A673 (cell line): ENCODE results near the gene DHX38.

ENCODE experiments used
- EZH2 ChIP-seq: fragments of 200-600 bp; sonication (generic); IDR thresholded peaks from 2 replicates; pipeline ENCODE4 v1.6.1; 2017; ENCODE audit warnings: borderline replicate concordance, low read depth, mild to moderate bottlenecking, mixed read lengths, antibody characterized with exemption, low read length; ENCODE audit not compliant: poor library complexity, severe bottlenecking
- TF ChIP-seq, protein P1 (sequence below): fragments of 300-800, 200-600 bp; sonication (generic); conservative IDR thresholded peaks from 2 replicates; pipeline ENCODE4 v1.5.1; 2017; ENCODE audit warnings: low read depth, mild to moderate bottlenecking, antibody characterized with exemption, low read length, moderate library complexity, mixed read lengths

DNA sequence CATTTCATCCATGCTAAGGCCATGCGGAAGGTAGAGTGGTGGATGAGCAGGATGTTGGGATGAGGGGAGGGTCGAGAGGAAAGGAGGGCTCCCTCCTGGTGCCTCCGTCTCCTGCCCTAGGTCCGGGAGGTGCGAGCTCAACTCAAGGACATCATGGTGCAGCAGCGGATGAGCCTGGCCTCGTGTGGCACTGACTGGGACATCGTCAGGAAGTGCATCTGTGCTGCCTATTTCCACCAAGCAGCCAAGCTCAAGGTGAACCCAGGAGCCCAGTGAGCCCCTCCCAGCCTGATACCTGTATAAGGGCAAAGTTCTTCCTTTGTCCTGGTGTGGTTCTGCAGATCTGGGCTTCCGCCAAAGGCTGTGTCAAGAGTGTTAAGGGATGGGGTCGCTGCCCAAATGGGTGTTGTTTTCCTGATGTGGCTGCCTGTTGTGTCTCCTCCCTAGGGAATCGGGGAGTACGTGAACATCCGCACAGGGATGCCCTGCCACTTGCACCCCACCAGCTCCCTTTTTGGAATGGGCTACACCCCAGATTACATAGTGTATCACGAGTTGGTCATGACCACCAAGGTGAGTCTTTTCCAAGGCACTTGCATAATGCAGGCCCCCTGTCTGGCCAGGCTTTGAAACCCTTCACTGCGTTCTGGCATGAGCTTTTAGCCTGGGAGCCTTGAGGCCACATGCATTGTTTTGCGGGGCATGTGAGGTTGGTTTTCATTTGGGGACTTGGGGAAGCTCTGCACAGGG is 14.9 kb downstream of the DHX38 start:
- TF ChIP-seq, protein P1, sequence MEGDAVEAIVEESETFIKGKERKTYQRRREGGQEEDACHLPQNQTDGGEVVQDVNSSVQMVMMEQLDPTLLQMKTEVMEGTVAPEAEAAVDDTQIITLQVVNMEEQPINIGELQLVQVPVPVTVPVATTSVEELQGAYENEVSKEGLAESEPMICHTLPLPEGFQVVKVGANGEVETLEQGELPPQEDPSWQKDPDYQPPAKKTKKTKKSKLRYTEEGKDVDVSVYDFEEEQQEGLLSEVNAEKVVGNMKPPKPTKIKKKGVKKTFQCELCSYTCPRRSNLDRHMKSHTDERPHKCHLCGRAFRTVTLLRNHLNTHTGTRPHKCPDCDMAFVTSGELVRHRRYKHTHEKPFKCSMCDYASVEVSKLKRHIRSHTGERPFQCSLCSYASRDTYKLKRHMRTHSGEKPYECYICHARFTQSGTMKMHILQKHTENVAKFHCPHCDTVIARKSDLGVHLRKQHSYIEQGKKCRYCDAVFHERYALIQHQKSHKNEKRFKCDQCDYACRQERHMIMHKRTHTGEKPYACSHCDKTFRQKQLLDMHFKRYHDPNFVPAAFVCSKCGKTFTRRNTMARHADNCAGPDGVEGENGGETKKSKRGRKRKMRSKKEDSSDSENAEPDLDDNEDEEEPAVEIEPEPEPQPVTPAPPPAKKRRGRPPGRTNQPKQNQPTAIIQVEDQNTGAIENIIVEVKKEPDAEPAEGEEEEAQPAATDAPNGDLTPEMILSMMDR: no peak
- TF ChIP-seq EZH2: no peak
